Left lung (tissue), 10 donors: ENCODE results near the gene PPP2R2C. TPM values are rescaled to one million over a fixed set of nuclear protein-coding genes. Genes with fewer than 3 reads are reported as not detected.
A peak's percentile ranks its signal among the peaks of the same experiment; 100 is the strongest.

Experiments
- ATAC-seq: fragments of 200-7000 bp; cut with Tn5 transposase; one replicate; pipeline ENCODE4 v1.9.1; 2020; ENCODE audit warnings: moderate library complexity
- DNase-seq, 4 donors: peaks; one replicate each; pipeline ENCODE4 v3.0.0-alpha.2; 2013 to 2020
- H3K27ac ChIP-seq, 2 donors: fragments of 200-600 bp; sonication (generic) in 1 of 2; one replicate each; pipeline versions ENCODE4 v1.5.0 to v1.8.0; 2020 to 2021
- H3K27me3 ChIP-seq, 2 donors: fragments of 200-600 bp; sonication (generic) in 1 of 2; one replicate each; pipeline versions ENCODE4 v1.5.0 to v1.8.0; 2020 to 2021
- H3K36me3 ChIP-seq, 2 donors: fragments of 200-600 bp; sonication (generic) in 1 of 2; one replicate each; pipeline versions ENCODE4 v1.5.0 to v1.8.0; 2020 to 2021
- H3K4me1 ChIP-seq, 2 donors: fragments of 200-600 bp; one replicate each; pipeline ENCODE4 v1.8.0; 2021
- H3K4me3 ChIP-seq, 2 donors: fragments of 200-600 bp; sonication (generic) in 1 of 2; one replicate each; pipeline versions ENCODE4 v1.5.0 to v1.8.0; 2020 to 2021; ENCODE audit warnings: mild to moderate bottlenecking in 1 of 2
- H3K9me3 ChIP-seq, 2 donors: fragments of 200-600 bp; sonication (generic) in 1 of 2; one replicate each; pipeline versions ENCODE4 v1.5.0 to v1.8.0; 2020 to 2021
- intact Hi-C, 2 donors: fragments of 100-400 bp; cut with DNase I; formaldehyde crosslinking; loops; one replicate each; pipeline versions ENCODE4 v1.11.2 to v1.14.2; 2022
- polyA plus RNA-seq, 6 donors: library from polyadenylated mRNA; unstranded; fragments of 120-200 nt; gene quantifications; one replicate each; pipeline ENCODE4 v1.2.1, GENCODE V29; 2013; ENCODE audit not compliant: insufficient read length in 6 of 6
- total RNA-seq, 2 donors: library from RNA; stranded (reverse); fragmentation: NEBNext Ultra II Directional; extraction: Animal tissue kit (Norgen Biotek cat#: 25700); gene quantifications; one replicate each; pipeline ENCODE4 v1.2.1, GENCODE V29; 2021
- TF ChIP-seq, protein P1 (sequence below), 2 donors: fragments of 200-600 bp; sonication (generic) in 1 of 2; IDR thresholded peaks; one replicate each; pipeline versions ENCODE4 v1.5.0 to v1.8.0; 2021; ENCODE audit warnings: antibody characterized with exemption in 2 of 2
- donor health status: DM: no; HTN: yes; CAD: no.
- donor health status: DM: no; HTN: no; CAD: no.

PPP2R2C gene
- total and polyA plus RNA-seq, 8 donors, result 0.29 to 0.50 (median 0.43) TPM; not detected in 1

DNA sequence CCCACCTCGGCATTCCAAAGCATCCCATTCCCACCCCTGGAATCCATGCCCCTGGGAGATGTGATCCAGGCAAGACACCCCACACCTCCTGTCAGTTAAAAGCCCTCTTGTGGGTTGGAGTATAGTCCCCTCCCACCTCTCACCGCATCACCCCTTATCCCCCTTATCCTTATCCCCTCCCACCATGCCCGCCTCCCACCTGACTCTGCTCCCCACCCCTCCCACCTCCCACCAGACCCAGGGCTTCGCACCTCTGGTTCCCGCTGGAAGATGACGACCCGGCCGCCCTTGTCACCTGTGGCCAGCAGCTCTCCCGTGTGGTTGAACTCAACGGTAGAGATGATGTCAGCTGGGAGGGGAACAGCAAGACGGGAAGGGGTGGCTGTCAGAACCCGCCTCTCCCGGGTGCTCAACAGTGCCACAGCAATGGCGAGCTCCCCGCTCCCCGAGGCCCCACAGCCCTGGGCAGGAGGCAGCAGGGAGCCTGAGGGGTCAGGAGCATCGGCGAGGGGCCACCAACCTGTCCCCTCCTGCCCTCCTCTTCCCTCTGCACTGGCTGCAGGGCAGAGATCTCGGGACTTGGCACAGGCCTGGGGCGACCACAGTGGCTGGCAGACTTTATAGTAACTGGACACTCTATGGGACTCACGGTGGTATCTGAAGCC, 91.5 kb downstream of the PPP2R2C start:
- H3K9me3 ChIP-seq, result no peaks in the 10 kb centered on the region
- ATAC-seq (no peak), DNase-seq (peak in 1 of 4 donors; percentile 62)
- TF ChIP-seq, protein P1, sequence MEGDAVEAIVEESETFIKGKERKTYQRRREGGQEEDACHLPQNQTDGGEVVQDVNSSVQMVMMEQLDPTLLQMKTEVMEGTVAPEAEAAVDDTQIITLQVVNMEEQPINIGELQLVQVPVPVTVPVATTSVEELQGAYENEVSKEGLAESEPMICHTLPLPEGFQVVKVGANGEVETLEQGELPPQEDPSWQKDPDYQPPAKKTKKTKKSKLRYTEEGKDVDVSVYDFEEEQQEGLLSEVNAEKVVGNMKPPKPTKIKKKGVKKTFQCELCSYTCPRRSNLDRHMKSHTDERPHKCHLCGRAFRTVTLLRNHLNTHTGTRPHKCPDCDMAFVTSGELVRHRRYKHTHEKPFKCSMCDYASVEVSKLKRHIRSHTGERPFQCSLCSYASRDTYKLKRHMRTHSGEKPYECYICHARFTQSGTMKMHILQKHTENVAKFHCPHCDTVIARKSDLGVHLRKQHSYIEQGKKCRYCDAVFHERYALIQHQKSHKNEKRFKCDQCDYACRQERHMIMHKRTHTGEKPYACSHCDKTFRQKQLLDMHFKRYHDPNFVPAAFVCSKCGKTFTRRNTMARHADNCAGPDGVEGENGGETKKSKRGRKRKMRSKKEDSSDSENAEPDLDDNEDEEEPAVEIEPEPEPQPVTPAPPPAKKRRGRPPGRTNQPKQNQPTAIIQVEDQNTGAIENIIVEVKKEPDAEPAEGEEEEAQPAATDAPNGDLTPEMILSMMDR (IDR thresholded peaks at IDR 0.05), result no peak
- no peaks in the 10 kb centered on the region for H3K4me1 ChIP-seq
- no peak overlapping the region for H3K4me3 ChIP-seq
- H3K27me3 ChIP-seq, result peaks cover 0 to 82% of the 10 kb centered on the region in 2 donors
- intact Hi-C loops, result no loop called here
- H3K36me3 ChIP-seq, result no peaks in the 10 kb centered on the region
- H3K27ac ChIP-seq, result no peak overlapping the region

DNA sequence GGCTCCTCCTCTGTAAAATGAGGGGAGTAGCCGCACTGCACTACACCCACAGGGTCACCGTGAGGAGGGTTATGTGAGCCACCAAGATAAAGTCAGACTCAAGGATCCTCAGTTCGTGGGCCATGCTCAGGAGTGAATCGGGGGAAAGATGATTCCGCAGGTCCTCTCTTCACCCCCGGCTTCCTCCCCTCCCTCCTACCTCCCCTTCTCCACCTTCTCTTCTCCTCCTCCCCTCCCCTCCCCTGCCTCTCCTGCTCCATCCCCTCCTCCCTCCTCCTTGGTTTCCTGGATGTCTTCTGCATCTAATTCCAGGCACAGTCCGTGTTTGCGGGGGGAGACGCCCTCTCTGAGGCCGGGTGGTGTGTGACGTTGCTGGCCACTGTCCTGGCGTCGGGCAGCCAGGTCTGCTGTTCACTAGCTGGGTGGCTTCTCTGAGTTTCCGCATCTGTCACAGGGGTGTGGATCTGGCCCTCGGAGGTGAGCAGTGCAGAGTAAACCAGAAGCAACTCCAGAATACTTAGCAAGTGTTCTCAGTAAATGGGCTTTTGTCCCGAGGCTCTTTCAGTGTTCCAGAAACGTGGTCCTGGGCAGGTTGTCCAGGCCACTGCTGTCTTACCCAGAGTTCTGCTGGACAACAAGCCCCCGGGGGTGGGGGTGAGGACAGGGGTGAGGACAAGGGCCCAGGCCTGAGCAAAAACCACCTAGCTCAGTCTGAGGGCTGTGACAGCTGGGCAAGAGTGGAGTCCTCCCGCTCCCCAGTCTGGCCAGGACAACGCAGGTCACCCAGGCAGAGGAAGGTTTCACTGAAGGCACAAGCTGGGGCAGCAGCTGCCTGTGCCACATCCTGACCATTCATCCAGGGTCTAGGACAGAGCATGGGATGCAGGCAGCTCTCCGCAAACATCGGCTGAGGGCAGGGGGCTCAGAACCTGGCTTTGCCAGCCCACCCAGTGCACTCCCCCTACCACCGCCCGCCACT, 92.4 kb downstream of the PPP2R2C start:
- Histone ChIP-seq H3K9me3 (no peaks in the 10 kb centered on the region), H3K4me1 (no peaks in the 10 kb centered on the region), H3K36me3 (no peaks in the 10 kb centered on the region), H3K27me3 (peaks cover 0 to 79% of the 10 kb centered on the region in 2 donors), H3K27ac (no peak overlapping the region), H3K4me3 (no peak overlapping the region)
- intact Hi-C loops, result no loop called here
- DNase-seq (peak in 1 of 4 donors; percentile 63), ATAC-seq (no peak)
- TF ChIP-seq, protein P1 (IDR thresholded peaks at IDR 0.05), result no peak

DNA sequence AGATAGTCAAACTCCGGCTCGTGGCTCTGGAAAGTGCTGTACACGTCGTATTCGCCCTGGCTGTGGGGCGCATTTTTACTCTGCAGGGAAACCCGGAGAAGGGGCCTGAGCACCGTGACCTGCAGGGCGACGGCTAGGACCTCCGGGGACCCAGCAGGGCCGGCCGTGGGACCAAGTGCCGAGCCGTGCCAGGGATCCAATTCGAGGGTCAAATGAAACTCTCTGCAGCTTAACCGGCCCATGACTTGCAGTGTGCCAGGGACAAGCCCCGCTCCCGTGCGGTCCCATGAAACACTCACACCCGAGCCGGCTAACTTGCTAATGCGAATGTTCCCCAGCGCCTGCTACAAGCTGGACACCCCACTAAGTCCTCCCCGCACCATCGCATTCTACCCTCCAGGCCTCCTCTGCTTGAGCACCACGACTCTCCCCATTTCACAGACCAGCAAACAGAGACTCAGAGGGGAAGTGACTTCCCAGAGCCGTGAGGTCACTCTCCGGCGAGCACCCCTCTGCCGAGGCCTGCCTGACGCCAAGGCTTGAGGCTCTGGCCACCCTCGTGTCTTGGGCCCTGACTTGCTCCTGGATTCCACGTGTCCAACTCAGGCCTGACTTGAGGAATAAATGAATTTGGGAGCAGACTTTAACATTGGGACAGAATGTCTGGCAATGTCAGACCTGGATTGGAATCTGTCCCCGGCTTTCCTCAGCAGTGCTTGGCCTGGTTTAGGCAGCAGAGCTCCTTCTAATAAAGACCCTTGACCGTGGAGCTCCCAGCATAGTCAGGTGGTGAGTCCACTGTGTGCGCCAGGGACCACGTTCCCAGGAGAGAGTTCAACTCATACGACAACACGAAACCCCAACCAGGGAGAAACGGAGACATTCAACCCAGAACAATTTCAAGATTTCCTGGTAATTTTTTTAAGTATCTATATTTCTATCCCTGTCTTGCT, 93.6 kb downstream of the PPP2R2C start:
- no peak overlapping the region for H3K27ac ChIP-seq
- DNase-seq (peak in 1 of 4 donors; percentile 61), ATAC-seq (no peak)
- no peak overlapping the region for H3K4me3 ChIP-seq
- H3K4me1 ChIP-seq, result no peaks in the 10 kb centered on the region
- TF ChIP-seq, protein P1 (IDR thresholded peaks at IDR 0.05), result no peak
- H3K36me3 ChIP-seq, result no peaks in the 10 kb centered on the region
- no peaks in the 10 kb centered on the region for H3K9me3 ChIP-seq
- intact Hi-C loops, result no loop called here
- H3K27me3 ChIP-seq, result peaks cover 0 to 67% of the 10 kb centered on the region in 2 donors

DNA sequence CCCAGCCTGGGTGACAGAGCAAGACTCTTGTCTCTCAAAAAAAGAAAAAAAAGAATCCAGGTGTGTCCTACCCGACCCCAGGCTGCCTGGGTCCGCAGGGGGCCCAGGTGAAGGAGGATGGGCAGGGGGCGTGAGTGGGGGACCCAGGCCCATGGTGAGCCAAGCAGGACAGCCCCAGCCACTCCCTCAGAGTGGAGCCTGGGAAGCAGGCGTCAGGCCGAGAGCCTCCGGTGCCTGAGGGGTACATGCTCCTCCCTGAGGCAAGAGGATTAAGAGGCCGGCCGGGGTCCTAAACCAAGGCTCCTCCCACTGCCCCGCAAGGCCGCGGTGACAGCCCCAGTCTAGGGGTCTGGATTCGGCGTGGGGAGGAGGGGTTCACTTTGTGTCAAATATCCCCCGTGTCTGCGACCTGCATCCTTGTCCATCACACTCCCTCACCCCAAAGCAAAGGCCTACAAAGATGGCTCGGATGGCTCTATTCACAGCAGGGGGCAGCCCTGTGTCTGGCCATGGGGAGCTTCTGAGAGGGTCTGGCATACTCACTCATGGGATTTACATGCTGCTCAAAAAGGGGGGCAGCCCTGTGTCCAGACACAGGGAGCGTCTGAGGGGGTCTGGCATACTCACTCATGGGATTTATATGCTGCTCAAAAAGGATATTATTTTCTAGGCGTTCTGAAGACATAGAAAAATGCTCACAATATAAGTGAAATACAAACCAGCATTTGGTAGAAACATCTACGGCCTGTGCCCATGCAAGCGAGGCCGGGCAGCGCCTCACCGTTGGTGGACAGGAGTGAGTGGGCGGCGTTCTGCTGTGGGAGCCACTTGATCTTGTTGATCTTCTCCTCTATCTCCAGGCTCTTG, 94.6 kb downstream of the PPP2R2C start:
- Histone ChIP-seq H3K27ac (no peak overlapping the region), H3K4me1 (no peaks in the 10 kb centered on the region), H3K4me3 (no peak overlapping the region), H3K9me3 (no peaks in the 10 kb centered on the region), H3K36me3 (no peaks in the 10 kb centered on the region), H3K27me3 (peaks cover 0 to 58% of the 10 kb centered on the region in 2 donors)
- intact Hi-C loops, result no loop called here
- TF ChIP-seq, protein P1 (IDR thresholded peaks at IDR 0.05), result no peak
- ATAC-seq (no peak), DNase-seq (peak in 1 of 4 donors; percentile 72)
